Stimulated activated CD8-positive, alpha-beta memory T cell treated with anti-CD3 and anti-CD28 coated beads, Interleukin-12 subunit alpha, Interleukin-12 subunit beta, amount 100 ng/mL, for 4 hours (primary cell): ENCODE data around the gene MAN2B2.

Experiments used
- DNase-seq: peaks from one replicate; pipeline ENCODE4 v3.0.0-alpha.2; 2020; ENCODE audit warnings: low read depth

The MAN2B2 gene

DNA sequence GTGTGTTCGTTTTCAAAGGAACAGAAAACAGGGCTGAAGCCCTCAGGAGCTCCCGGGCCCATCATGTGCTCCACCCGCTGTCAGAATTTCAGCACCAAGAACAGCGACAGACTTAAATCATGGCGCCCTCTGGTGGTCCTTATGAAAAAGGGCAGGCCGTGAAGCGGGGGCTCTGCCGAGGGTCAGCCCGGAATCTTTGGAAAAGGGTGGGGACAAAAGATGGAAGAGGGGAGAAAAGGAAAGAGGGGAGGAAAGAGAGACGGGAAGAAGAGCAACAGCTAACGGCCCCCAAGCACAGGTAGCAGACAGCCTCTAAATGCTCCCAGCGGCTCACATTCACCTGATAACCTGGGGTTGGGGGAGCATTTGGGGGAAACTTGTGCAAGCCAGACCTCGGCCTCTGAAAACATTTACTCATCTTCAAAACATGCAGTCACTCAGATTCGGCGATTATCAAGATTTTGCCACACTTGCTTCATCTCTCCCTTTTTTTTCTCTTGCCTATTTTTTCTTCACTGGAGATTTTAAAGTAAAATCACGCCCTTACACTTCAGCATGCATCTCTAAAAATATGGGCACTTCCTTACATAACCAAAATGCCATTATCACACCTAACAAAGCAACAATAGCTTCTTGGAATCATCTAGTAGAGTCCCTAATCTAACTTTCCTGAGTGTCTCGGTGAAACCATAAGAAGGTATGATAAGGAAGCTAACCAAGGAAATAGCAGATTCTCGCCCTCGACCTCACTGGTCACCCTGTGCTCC, 28.1 kb upstream of the MAN2B2 start:
- peak; percentile 4 for DNase-seq

DNA sequence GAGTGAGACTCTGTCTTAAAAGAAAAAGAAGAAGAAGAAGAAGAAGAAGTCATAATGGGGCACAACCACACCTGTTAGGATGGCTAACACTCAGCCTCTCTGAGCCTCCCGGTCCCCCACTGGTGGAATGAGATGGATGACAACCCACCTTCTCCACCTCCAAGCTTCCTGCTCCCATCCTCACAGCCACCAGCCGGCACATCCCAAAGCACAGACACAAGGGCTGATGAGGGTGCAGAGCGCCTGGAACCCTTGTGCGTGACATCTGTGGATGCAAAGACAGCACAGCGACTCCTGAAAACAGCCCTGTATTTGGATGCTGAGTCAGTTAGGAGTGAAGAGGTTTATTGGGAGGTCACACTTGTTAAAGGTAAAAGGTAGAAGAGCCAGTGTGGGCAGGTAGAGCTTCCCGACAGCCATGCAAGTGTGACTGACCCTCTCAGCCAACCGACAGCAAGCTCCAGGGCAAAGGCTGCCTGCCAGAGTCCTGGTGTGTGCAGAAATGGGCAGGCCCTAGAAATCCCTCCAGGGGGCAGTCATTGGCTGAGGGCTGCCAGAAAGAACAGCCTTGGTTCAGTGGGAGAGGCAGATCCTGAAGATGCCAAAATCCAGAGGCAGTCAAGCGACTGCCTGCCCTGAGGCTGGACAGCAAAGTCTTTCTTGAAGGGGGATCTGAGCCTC, 26.6 kb upstream of the MAN2B2 start:
- no peak for DNase-seq

DNA sequence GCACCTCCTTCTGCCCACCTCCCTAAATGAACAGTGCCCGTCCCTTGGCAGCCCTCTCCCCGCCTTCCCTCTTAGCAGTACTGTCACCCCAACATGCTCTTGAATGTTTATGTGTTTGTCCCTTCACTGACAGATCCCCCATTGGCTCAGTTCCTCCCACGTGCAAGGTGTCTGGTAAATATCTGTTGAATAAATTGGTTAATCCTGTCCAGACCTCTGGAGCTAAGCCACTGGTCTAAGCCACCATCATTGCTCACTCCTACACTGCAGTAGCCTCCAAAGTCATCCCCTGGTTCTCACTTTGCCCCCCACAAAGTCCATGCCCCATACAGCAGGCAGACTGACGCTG, 26.1 kb upstream of the MAN2B2 start:
- DNase-seq = no peak

DNA sequence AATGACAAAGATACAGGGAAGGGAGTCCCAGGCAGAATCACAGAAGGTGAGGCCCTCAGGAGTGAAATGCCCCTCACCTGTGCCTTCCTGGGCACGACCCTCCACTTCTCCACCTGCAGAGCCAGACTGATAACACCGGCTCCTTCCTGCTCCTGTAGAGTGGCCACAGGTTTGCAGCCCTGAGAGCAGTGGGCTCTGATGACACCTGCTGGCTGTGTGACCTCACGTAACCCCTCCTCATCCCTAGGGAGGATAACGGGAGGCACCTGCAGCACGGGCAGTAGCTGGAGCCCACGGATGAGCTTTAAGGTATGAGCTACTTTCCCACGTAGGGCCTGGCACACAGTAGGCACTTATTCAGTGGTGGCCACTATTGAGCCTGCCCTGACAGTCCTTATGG, 25.5 kb upstream of the MAN2B2 start:
- DNase-seq = no peak

DNA sequence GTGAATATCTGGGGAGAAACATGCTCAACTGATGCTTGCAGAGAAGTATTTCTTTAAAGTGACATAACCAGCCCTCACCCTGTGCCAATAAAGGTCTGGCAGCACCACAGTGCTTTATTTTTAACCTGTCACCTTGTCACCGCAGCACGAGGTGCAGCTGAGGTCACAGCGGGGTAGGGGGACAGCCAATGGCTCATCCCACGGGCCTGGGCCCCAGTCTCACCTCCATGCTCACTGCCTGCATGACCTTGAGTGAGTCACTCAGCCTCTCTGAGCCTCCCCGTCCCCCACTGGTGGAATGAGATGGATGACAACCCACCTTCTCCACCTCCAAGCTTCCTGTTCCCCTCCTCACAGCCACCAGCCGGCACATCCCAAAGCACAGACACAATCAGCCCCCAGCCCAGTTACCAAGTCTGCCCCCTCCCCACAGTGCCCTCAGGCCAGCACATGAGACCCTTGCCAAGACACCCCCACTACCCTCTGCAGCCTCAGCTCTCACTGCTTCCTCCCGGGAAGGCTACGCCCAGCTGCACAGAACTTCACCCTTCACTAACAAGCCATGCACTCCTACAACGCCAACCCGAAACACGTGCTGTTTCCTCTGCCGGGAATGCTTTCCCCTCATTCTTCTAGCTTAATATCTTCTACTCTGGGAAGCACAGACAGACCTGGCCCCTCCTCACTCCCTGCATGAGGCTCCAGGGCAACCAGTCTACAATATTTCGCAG, 24.9 kb upstream of the MAN2B2 start:
- no peak for DNase-seq

DNA sequence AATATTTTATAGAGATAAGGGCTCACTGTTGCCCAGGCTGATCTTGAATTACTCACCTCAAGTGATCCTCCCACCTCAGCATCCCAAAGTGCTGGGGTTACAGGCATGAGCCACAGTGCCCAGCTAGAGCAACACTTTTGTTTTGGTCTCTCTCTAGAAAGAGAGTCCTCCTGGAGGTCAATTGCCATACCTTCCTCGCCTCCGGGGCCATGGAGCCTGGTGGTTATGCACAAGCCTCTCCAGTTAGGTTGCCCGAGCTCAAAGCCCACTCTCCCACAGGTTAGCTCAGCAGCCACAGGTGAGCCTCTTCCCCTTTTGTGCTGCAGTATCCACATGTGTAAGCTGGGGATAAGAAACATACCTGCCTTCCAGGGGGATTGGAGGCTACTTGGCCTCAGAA, 24.2 kb upstream of the MAN2B2 start:
- no peak for DNase-seq

DNA sequence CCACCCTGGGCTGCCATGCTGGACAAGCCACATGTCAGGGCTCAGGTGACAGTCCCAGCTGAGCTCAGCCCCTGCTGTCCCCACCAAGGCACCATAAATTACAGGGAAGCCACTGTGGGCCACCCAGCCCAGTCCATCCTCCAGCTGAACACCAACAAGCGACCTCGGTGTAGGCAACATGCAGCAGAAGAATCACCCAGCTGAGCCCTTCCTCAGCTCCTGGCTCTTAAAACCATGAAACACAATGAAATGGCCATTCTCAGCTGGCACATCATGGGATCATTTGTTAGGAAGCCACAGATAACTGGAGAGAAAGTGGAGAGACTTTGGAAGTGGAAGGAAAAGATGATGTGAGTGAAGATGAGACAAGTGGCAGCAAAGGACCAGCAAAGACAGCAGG, 23.3 kb upstream of the MAN2B2 start:
- DNase-seq = no peak

DNA sequence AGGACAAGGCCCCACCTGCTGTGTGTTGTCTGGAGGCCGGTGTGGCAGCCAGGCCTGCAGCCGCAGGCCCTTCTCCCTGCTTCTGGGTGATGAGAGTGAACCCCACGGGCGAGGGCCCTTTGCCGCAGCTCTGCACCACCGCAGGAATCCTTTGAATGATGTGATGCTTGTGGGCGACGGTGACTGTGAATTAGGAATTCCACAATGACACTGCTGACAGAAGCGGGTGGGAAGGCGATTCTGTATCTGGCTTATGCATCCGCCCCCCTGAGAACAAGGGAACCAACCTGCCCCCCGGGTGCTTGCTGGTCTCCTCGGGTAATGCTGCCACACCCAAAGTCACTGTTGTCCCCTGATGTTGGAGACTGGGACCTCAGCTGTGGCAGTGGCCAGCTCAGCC, 19.5 kb upstream of the MAN2B2 start:
- DNase-seq = no peak

DNA sequence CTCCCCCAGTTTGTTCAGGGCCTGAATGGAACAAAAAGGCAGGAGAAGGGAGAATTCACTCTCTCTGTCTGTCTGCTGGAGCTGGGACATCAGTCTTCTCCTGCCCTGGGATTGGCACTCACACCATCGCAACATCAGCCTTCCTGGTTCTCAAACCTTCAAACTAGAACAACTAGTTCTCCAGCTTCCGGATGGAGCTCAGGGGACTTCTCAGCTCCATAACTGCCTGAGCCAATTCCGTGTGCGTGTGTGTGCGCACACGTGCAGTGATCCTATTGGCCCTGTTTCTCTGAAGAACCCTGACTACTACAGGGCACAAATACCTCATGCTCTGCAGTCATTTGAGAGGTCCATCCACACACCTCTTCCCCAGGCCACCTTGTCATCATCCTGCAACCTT, 18.7 kb upstream of the MAN2B2 start:
- no peak for DNase-seq

DNA sequence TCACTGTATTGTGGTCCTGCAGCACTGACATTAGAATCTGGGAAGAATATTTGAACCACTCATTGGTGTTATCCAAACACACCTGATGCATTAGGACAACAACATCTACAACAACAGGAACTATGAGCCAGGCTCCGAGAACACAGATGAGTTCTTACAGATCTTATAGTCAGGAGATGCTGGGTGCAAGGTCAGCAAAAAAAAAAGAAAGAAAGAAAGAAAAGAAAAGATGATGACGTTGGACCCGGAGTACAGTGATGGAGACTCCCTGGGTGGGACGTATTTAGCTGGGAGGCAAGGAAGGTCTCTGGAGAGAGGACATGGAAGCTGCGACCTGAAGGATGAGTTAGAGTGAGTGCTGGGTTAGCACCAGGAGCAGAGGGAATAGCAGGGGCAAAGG, 17.8 kb upstream of the MAN2B2 start:
- DNase-seq = no peak

DNA sequence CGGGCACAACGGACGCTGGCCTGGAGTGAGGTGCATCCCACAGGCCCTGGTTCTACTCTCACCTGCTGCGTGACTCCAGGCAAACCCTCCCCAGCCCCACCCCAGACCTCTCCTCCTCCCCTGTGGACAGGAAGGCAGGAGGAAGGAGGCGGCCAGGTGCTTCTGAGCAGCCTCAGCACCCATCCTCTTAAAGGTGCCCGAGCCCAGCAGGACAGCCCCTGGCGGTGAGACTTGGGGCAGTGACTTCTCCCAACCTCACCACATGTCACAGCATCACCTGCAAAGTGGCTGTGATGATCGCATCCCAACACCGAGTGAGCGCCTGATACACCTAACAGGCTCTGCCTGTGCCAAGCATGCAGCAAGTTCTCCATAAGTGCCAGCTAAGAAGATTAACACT, 17.1 kb upstream of the MAN2B2 start:
- DNase-seq = no peak

DNA sequence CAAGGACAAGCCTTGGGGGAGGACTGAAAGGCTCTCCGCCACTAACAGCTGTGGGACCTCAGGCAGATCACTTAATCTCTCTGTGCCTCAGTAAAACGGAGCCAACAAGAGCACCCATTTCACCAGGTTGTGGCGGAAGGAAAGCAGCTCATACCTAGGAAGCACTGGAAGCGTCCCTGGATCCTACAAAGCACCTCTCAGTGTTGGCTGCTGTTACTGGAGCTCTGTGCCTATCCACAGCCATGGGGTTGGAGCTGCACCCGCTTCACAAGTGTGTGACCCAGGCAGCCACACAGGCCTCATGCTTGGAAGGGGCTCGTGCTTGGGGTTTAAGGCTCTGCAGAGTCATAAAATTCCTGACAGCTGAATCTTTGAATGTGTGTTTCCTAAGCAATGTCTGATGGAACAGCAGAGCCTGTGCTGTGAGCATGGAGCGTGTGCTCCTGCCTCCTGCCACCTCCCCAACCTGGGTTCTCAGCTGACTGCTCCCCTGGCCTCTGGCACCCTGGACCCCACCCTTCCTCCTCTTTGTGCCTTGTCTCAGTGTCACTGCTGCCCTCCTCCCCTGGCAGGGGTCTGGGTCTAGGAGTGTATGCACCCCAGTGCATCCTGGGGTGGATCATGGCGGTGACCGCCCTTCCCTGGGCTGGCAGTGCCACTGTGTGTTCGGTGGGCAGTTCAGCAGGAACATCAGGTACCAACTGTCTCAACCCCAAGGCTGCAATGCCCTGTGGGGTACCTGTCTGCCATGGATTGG, 14.4 kb upstream of the MAN2B2 start:
- DNase-seq = no peak

DNA sequence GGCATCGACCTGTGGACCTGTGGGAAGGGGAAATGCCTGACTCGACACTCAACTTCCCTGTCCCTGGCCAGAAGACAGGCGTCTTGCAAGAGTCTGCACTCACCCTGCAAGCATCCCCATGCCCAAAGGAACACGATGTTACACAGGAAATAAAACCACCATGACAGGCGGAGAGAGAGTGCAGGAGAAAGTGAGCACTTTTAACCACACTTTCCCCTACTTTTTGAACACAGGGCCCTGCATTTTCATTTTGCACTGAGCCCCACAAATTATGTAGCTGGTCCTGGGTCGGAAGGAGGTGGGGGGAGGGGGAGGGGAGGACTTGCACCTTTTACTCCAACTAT, 13.8 kb upstream of the MAN2B2 start:
- no peak for DNase-seq

DNA sequence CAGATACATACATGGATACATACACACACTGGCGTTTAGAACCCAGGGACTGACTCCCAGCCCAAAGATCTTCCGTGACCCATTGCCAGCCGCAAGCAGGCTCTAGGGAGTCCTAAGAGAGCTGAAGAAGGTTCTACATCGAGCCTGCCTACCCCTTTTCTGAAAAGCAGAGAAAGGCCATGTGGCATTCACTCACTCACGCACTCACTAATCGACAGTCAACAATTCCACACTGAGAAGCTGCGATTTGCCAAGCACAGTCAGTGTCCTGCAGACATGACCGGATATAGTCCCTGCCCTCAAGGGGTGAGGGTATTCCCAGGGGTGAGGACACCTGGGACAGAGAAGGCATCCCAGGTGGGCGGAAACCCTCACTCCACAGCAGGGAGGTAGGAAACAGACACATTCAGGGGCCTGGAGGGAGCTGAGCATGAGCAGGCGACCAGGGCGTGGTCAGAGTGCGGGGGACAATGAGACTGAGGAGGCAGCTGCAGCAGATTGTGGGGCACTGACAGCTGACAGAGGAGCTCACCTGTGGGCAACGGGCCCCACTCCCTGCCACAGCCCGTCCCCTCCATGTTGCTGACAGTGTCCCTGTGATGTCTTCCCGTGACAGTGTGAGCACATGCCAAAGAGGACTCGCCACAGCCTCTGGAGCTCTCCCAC, 13.2 kb upstream of the MAN2B2 start:
- DNase-seq = no peak

DNA sequence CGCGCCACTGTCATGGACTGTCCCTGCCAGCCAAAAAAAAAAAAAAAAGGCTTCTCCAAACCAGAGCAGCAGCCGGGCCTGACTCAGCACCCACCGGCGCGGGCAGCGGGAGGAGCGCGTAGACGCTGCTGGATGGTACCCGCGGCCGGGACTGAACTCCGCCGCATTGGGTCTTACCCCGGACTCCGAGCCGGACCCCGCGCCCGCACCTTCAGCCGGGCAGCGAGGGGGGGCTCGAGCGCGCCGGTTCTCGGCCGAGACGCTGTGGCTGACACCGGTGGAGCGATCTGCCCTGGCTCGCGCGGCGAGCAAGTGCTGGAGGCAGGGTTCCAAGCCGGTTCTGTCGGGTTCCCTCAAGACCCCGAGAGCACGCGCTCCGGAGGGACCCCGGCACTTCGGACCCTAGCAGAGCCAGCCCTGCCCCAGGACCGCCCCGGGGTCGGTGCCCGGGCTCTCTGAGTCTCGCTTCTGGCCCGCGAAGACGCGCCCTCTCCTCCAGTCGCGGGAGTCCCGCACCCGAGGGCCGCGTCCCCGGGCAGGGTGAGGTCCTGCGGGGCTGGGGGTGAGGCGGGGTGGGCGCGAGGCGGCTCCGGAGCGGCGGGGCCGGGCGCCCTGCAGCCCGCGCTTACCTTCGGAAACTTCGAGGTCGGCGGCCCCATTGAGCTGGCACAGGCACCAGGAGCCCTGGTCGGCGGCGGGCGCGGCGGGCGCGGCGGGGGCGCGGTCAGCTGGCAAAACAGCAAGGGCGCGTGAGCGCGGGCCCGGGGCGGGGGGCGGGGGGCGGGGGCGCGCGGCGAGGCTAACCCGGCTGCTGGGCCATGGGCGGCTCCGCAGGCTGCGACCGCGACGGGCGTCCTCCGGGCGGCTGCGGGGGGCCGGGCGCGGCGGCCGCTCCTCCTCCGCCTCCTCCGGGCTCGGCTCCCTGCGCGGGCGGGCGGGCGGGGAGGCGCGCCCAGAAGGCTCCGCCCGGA, 11.8 kb upstream of the MAN2B2 start:
- DNase-seq = no peak

DNA sequence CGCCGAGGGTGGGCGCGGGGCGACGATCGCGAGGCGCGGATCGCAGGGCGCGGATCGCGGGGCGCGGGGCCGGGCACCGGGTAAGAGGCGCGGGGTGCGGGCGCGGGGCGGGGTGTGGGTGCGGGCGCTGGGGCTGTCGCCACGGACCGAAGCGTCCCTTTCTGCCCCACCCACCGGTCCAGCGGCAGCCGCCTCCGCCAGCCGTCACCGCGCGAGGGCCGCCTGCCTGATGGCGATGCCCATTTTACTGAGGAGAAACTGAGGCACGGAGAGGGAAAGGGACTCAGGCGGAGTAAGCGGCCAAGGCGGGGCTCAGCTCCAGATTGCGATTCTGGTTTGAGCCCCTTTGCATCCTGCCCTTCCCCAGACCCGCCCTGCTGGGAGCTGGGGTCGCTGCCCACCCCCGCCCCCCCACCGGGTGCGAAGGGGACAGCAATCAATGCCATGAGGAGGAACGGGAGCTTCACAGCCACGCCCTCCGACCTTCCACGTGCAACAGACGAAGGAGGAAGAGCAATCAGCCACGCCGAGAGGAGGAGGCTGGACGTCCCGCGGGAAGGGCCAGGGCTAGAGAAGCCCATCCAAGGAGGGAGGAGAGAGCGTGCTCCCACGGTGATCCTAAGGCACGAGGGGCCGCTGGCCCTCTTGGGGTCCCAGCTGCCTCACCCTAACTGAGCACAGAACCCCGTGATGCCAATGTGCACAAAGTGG, 10.9 kb upstream of the MAN2B2 start:
- no peak for DNase-seq

DNA sequence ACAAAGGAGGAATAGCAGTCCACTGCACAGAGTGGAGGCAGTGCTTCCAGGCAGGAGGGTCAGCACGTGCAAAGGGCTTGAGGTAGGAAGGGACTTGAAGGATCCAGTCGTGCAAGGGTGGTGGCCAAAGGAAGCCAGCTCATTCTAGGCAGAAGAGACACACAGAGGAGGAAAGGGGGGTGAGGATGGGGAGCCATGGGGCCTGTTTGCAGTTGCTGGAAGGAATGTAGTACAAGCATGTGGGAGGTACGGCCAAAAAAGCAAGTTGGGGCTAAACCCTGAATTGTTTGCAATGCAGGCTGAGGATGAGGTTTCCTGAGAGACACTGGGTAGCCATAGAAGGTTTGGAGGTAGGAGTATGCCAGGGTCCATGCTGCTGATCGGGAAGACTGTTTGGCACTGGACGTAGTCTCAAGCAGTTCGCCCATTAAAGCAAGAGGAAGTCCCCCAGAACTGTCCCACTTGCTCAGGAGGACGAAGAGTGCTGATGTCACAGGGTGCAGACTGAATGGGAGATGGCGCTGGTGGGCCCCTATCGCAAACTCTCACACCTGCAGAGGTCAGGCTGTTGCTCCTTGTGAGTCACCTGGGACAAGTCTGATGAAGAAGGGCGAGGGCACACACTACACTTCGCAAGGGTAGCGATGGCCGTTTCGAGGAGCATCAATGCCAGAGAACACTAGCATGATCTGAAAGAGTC, 9.1 kb upstream of the MAN2B2 start:
- DNase-seq = no peak

DNA sequence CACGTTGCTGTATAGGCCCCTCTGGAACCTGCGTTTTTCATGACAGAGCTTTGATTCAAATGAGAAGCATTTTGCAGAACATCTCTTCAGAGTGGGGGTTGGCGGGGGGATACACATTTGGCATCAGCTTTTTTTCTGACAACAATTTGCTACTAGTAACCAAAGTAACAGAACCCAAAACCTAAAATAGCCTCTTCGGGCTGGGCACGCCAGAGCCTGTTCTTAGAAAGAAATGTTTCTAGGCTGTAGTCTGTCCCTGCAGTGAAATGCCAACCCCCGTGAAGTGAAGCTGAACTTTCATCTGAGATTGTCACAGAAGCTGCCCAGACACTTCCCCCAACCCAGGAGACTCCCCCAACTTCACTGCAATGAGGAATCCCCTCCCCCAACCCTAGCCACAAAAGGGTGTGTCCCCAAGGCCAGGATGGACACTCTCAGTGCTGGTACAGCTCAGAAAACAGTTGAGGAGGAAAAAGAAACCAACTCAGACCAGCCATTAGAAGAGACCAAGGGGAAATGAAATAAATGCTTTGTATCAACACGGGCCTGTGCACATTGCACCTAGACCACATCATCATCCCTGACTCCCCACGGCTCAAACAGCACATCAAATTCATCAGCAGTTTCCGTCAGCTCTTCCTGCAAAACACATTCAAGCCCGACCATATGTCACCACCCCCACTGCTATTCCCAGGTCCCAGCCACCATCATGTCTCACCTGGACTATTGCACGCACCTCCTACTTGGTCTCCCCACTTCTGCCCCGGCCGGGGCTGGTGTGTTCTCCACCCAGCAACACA, 8.4 kb upstream of the MAN2B2 start:
- DNase-seq = no peak

DNA sequence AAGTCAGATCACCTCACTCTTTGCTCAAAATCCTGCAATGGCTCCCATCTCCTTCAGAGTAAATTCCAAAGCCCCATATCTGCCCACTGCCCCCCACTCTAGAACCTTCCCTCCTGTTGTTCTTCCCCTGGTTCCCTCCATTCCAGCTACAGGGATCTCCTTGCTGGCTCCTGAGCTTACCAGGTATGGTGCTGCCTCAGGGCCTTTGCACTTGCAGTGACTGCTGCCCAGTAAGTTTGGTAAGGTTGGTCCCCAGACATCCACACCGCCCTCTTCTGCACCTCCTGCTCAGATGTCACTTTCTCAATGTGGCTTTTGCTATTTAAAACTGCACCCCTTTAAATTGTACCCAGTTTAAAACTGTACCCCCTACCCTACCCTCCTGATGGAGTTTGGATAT, 7.8 kb upstream of the MAN2B2 start:
- DNase-seq = no peak
